Fibroblast of skin of scalp (primary cell): ENCODE measurements around the gene CMPK2. TPM values are rescaled to one million over a fixed set of nuclear protein-coding genes. Genes with fewer than 3 reads are reported as not detected.
"Not testable (repeated sequence)": the region's sequence is repeated elsewhere in the genome, so short reads cannot be mapped to it uniquely, and the experiment has no call there.

ENCODE experiments used
- DNase-seq: peaks from one replicate; pipeline ENCODE4 v3.0.0-alpha.2; 2013
- polyA plus RNA-seq, 2 experiments: library from polyadenylated mRNA; unstranded; fragments of 120-200 nt; gene quantifications; one replicate each; pipeline ENCODE4 v1.2.1, GENCODE V29; 2013; ENCODE audit not compliant: insufficient read length in 2 of 2

Gene CMPK2
- 0.30 TPM for polyA plus RNA-seq (2013, experiment 1 of 2; ENCODE audit: insufficient read length)
- polyA plus RNA-seq (2013, experiment 2 of 2; ENCODE audit: insufficient read length) = 0.27 TPM

GRCh38 chr2:6865346-6866274 lies at the start of gene CMPK2:
TSS of gene CMPK2 (minus strand) at chr2:6865907. CDS start at chr2:6865696, 211 bp downstream.
- peak; percentile 51 for DNase-seq

GRCh38 chr2:6915399-6915798 lies 49.7 kb upstream of the CMPK2 start:
- no peak for DNase-seq

GRCh38 chr2:6914828-6915227 lies 49.1 kb upstream of the CMPK2 start:
- peak; percentile 11 for DNase-seq

GRCh38 chr2:6913415-6914157 lies 47.9 kb upstream of the CMPK2 start:
- DNase-seq = no peak

- no peak for DNase-seq
Observed at GRCh38 chr2:6911721-6912120, 46.0 kb upstream of the CMPK2 start.

GRCh38 chr2:6909431-6910385 lies 44.0 kb upstream of the CMPK2 start:
- no peak for DNase-seq

GRCh38 chr2:6908291-6908690 lies 42.6 kb upstream of the CMPK2 start:
- no peak for DNase-seq

- no peak for DNase-seq
Observed at GRCh38 chr2:6906165-6906741, 40.5 kb upstream of the CMPK2 start.

- DNase-seq = no peak
Observed at GRCh38 chr2:6905668-6906067, 40.0 kb upstream of the CMPK2 start.

- not testable (repeated sequence) for DNase-seq
Observed at GRCh38 chr2:6902581-6902980, 36.9 kb upstream of the CMPK2 start.

- DNase-seq = peak; percentile 51
Observed at GRCh38 chr2:6896930-6897759, 31.4 kb upstream of the CMPK2 start.

- DNase-seq = no peak
Observed at GRCh38 chr2:6893876-6894482, 28.3 kb upstream of the CMPK2 start.

GRCh38 chr2:6888724-6889123 lies 23.0 kb upstream of the CMPK2 start:
- DNase-seq = no peak

GRCh38 chr2:6887751-6888192 lies 22.1 kb upstream of the CMPK2 start:
- no peak for DNase-seq

GRCh38 chr2:6885968-6886367 lies 20.3 kb upstream of the CMPK2 start:
- DNase-seq = no peak

- DNase-seq = no peak
Observed at GRCh38 chr2:6885551-6885950, 19.8 kb upstream of the CMPK2 start.

GRCh38 chr2:6883448-6884122 lies 17.9 kb upstream of the CMPK2 start:
- DNase-seq = no peak

GRCh38 chr2:6881516-6881915 lies 15.8 kb upstream of the CMPK2 start:
- no peak for DNase-seq

GRCh38 chr2:6881046-6881445 lies 15.3 kb upstream of the CMPK2 start:
- no peak for DNase-seq

- no peak for DNase-seq
Observed at GRCh38 chr2:6880200-6880733, 14.6 kb upstream of the CMPK2 start.
